GM18870 (cell line): ENCODE data around the gene NLGN1.

Source experiments
- ATAC-seq: cut with Tn5 transposase; IDR thresholded peaks from one replicate; pipeline ENCODE4 v1.9.1; 2021; ENCODE audit warnings: moderate library complexity; ENCODE audit not compliant: unreplicated experiment

Gene NLGN1

DNA sequence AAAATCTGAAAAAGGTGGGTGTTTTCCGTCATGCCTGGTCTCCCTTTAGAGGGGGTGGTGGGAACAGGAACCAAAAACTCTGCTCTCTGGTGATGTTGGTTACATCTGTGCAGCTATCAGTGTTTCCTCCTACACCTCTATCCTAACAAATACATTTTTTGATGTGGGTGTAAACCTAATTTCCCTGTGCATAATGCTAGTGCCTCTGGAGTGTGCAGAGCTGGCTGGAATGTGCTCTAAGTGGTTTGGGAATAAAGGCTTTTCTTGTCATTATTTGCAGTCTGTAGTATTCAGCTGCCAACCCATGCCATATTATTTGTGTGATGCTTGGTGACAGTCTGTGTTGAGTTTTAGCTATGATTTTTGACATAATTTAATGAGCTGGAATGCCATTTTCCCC lies 547.6 kb downstream of the NLGN1 start:
- no peak for ATAC-seq

DNA sequence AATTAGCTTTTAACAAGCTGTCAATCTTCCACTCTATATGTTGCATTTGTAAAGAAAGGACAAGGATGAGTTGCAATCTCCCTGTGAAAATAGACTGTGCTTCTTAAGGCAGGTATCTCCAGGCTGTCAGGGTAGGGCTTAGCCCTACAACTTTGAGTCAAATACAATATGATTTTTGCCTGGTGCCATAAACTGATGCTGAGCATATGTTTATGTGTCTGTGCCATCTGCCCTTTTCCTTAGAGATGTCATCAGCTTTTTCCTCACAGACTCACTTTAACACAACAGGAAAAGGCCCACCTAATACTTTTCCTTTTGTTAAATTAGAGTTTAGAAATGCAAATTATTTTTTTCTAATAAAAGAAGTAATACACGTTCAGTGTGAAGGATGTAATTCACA lies 548.3 kb downstream of the NLGN1 start:
- ATAC-seq = no peak

DNA sequence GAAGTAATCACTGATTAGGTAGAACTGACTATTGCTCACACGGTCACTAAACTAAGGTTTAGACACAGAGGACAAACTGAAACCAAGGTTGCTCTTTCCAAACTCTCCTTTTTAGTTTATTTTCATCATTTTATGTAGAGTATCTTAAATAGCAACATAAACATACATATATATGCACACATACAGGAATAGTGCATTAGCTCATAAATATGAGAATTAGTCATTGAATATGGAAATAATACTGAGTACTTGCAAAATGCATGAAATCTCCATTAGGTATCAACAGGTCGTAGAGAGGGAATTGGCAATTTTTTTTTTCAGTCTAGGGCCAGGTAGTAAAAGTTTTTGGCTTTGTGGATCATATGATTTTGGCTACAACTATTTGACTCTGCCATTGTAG lies 557.1 kb downstream of the NLGN1 start:
- no peak for ATAC-seq

DNA sequence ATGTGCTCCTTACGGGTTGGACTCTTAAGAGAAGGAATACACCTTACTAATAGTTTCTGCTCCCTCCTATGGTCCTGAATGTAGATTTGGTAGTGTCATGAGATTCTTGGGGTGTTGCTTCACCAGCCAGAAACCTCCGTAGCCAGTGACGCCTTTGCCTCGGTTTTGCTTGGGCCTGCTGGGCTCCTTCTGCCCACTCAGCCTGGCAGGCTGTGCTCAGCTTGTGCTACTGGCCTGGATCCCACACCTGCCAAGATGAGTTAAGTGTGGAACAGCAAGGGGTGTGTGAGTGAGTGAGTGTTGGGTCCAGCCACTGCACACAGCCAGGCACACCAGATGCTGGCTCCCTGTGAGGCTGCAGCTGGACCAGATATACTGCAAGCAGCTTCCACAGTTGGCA lies 560.1 kb downstream of the NLGN1 start:
- ATAC-seq = no peak

DNA sequence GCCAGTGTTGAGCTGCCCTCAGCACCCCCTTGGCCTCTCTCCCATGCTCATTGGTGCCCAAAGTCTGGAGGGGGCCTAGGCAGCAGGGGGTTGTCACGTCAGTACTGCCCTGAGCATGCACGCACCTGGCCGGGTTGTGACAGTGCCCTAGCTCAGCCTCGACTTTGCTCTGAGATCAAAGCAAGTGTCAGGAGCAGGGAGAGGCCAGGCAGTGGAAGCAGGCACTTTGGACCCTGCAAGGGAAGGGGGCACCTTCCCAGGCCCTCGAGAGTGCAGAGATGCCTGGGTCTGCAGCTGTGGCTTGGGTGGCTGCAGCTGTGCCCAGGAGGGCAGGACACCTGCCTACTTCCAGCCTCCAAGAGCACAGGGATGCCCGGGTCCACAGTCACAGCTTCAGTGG lies 561.3 kb downstream of the NLGN1 start:
- no peak for ATAC-seq

DNA sequence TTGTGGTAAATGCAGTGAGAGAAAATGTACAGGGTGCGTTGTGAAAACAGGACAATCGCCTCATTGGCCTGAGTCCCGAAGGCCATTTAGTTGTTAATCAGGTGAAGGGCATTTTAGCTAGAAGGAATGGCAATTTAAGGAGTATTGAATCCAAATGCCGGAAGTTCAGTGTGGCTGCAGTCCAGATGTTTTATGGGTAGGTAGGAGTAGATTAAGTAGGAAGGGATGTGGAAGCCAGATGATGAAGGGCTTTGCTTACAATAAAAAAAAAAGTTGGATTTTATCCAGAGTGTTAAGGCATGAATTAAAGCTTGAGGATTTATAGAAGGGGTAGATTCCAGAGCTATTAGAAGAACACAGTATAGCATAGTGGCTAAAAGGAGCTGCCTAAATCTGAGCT lies 572.7 kb downstream of the NLGN1 start:
- ATAC-seq = no peak

DNA sequence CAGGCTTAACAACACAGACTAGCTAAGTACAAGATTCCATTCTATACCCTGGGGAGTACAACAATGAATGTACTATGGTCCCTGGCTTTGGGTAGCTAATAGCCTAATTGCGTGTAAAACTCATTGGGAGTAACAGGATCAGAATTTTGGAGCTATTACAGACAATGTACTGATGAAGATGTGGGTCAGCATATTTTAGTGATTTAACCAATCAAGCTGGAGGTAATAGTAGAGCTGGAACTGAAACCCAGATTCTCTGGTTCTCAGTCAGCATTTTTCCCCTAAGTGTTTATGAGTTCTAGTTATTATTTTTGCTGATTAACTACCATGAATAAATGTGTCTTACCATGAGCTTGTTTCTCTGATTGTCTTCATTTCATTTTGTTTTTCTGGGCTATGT lies 578.7 kb downstream of the NLGN1 start:
- ATAC-seq = peak; percentile 71

DNA sequence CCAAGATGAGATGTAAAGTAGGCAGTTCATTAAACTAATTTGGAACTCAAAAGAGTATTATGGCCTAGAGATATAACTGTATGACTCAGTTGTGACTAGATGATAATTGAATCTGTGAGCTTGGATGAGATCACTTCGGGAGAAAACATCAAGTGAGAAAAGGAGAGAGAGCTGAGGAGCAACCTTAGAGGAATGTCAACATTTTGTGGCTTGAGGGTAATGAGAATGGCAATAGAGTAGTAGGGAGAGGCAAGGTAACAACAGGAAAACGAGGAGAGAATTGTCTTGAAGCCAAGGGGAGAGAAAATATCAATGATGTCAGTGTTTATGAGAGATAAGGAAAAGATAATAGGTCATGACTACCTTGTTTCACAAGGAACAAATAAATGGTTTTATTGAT lies 580.2 kb downstream of the NLGN1 start:
- no peak for ATAC-seq

DNA sequence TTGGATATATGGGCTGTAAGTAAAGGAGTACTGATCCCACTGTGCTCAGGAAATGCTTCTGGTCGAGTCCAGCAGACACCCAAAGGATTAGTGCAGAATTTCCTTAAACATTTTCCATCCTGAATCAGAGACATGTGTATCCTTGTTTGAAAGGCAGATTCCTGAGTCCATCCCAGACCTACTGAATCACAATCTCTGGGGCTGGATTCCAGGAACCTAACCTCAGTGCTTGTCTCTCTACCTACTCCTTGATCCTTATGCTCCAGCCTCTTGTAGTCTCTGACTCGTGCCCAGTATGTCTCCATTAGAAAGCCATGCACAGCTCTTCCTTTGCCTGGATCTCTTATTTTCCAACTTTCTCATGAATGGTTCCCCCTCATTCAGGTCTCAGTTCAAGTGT lies 585.8 kb downstream of the NLGN1 start:
- no peak for ATAC-seq

DNA sequence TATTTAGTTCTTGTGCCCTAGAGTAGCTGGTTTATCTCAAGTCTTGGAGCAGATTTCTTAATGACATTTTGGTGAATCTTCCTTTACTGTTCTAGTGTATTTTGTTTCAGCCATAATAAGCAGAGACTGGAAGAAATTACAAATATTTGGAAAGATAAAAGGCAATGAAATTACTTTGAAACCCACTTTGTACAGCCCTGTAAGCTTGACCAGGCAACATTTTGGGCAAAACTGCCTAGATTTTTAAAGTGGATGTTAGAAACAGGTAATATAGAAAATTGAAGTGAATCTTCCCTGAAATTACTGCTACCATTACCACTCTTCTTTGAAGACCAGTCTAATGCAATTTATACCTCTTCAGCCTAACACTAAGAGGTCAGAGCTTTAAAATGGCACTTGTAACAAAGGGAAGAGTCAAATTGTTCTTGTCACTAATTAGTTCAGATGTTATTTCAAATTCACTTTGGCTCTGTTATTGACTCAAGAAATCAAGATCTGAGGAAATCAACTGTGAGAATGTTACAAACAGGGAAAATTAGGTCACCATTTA lies 589.4 kb downstream of the NLGN1 start:
- no peak for ATAC-seq

DNA sequence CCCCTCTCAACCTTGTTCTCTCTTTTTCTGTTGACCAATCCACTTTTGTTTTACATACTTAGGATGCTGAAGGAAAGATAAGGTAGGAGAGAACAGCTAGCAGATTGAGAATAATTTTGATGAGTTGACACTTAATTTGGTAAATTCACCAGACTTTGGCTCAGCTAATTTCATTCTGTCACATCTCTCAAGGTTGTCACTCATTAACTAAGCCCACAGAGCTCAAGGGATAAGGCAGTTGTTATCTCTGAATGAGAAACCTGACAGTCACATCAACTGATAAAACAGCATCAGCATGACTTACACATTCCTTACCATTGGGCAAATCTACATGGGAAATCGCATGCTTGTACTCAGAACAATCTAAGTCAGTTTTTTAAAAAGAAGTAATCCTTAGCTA lies 591.4 kb downstream of the NLGN1 start:
- ATAC-seq = no peak

DNA sequence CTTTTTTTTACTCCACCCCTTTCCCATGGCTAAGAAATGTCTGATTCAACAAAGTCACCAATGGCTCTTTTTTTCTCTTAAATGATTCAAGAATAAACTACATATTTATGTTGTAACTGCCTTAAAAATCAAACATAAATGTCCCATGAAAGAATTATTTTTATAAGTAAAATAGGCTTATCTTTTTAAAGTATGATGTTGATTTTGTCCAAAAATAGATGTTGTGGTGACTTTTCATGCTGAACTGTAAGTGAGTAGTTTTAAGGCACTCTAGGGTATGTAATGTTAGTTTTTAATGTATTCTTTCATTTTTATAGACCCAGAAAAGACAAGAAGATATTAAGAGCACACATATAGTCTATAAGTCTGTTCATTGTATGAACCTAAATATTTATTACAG lies 594.9 kb downstream of the NLGN1 start:
- no peak for ATAC-seq

DNA sequence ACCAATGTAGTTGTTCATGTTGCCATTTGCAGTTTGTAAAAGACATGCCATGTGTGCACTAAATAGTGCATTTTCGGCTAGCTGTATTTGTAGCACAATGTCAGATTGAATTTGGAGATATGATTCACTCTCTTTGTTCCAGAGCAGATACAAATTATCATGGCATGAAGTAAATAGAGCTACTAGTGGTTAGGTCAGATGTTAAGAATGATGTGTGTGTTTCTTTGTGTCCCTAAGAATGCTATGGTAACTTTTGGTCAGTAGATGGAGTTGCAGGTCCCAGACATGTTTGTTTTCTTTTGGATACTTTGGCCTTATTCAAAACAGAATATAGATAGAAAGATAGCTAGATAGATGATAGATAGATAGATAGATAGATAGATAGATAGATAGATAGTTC lies 595.8 kb downstream of the NLGN1 start:
- no peak for ATAC-seq

DNA sequence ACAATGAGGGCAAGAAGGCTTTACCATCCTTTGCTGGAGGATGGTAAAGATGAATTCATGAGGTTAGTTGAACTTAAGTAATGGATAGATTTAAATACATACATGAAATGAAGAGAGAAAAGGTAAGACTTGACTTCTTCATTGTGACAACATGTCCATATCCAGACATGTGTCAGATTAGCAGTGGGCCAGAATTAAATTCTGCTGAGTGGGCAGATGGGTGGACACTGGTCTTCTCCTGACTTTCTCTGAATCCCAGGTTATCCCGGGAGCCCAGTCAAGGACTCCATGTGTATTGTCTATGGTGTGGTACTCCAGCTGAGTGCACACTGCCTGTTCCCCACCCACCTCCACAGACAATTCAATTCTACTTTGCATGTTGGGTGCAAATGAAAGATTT lies 603.1 kb downstream of the NLGN1 start:
- no peak for ATAC-seq

DNA sequence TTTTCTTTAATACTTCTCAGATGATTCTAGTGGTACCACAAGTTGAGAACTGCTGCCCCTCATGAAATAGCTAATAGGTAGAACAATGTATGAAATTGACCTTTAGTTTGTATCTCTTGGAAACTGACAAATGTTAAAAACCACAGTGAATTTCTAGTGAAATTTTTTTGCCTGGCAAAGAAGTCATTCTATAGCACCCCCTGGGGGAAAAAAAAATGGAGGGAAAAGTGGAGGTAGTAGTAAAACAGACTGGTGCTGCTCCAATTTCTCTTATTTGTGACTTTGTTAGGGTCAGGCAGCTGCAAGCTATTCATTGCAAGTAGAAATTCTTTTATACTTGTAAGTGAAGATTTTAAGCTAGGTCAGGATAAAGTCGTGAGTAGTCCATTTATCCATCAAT lies 605.0 kb downstream of the NLGN1 start:
- no peak for ATAC-seq

DNA sequence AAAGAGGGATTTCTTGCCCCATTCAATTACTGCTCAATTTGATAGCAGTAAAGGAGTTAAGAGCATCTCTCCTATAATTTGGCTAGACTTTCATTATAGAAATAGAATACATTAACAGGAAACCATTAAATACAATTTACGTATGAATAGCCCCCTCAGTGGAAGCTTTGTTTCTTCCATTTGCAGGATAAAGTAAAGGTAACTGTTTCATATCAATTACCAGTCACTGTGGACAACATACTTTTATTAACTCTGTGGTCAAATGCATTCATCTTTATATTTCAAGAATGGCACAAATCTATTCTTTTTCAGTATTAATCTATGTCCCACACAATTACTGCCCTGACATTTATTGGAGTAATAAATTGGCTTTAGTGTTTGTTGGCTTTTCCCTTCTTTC lies 613.4 kb downstream of the NLGN1 start:
- no peak for ATAC-seq

DNA sequence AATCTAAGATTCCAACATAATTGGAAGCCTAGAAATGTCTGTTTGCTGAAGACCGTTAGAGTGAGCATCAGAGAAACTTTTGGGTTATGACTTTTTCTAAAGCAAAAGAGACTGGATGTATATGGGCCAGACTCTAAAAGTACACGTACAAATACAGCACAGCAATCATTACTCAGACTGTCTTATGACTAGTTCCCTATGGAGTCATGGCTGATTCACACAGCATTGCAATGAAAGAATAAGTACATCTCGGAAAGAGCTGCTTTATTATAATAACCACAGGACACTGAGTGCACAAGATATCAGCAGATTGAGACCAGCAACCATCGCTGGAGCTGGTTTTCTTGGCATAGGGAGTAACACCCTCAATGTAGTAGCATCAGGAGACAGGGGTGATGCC lies 618.6 kb downstream of the NLGN1 start:
- no peak for ATAC-seq

DNA sequence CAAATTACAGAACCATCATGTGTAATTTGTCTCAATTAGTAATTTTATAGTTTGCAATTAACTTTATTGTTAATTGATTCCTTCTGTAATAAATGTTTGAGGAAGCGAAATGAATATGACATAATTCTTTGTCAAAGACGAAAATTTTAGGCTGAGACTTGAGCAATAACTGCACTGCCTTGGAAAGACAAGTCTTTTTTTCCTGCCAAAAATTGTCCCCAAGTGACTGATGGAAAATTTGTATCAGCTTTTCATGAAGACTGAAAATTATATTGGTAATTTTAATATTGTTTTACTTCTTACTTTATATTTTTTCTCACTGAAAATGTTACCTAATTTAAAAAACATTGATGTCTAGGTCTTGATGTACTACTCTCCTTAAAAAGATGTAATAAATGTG lies 622.6 kb downstream of the NLGN1 start:
- ATAC-seq = no peak

DNA sequence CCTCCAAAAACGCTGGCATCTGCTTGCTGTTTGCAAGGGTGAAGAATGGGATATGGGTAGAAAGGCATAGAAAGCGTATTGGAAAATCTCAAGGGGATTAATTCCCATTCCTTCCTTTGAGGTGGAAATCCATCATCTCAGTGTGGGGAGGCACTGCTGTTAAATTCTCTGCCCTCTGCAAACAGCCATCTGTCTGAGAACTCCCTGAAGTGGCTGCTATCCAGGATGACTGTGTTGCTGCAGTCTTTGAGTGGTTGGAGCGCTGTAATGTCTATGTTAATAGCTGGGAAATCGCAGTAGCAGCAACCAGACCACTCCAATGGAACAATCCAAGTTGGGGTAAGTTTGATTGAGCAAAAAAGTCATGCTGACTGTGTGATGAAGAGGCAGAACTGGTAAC lies 625.9 kb downstream of the NLGN1 start:
- ATAC-seq = no peak

DNA sequence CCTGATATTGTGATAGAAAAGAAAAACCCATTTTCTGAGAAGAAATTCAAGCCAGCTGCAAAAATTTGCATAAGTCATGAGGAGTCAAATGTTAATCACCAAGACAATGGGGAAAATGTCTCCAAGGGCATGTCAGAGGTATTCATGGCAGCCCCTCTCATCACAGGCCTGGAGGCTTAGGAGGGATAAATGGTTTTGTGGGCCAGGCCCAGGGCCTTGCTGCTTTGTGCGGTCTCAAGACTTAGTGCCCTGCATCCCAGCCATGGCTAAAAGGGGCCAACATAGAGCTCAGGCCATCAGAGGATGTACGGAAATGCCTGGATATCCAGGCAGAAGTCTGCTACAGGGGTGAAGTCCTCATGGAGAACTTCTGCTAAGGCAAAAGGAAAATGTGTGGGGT lies 631.1 kb downstream of the NLGN1 start:
- no peak for ATAC-seq

DNA sequence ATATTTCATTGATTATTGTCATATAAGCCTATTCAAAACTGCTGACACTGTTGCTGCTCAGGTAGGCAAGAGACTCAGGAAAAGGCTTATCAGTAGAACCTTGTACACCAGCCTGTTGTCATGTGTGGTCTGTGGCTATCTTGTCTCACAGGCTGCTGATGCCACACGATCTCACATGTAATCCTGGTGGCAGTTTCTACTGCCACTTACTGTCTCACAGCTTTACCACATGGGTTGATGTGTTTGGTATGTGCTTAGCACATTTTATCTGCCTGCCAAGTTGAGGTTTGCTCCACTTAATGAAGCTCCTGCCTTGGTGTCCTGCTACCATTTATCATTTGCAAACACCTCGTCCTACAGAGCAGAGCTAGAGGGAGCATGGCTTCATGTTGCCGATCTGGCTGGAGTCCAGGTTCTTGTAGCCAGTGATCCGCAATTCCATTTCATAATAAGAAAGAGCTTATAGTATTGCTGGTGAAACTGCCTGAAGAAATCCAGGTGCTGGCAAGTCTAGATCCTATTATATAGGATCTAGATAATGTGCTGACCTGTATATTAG lies 637.9 kb downstream of the NLGN1 start:
- ATAC-seq = no peak

DNA sequence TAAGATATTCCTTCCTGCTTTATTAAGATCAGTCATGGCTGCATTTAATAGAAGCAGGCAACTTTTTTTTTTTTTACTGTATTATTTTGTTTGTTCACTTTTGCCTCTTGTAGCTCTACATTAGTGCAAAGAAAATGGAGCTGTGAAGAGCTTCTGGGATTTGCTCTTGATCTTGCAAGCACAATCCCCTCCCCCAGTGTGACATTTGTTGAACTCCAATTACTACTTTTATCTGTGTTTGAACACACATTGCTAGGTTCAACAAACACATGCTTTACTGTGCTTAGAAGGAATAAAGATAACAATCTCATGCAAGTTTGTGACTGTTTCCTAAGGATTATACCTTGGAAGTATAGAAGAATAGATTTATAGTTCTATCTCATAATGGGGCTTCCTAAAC lies 648.8 kb downstream of the NLGN1 start:
- ATAC-seq = no peak

DNA sequence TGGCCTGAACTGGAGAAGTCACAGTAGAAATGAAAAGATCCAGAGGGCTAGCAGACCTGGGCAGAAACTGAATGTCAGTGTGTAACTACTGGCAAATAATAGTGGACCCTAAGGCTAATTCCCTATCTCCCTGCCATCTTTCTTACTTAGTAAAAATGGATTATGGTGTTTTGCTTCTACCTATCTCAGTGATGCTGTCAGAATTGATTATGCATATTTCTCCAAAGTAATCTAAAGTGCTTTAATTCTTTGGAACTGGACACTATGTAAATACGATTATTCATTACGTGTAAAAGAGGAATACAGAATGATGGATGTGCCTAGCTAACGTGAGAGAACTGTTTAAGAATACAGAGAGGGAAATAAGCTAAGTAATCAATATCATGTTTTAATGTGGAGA lies 651.9 kb downstream of the NLGN1 start:
- no peak for ATAC-seq

DNA sequence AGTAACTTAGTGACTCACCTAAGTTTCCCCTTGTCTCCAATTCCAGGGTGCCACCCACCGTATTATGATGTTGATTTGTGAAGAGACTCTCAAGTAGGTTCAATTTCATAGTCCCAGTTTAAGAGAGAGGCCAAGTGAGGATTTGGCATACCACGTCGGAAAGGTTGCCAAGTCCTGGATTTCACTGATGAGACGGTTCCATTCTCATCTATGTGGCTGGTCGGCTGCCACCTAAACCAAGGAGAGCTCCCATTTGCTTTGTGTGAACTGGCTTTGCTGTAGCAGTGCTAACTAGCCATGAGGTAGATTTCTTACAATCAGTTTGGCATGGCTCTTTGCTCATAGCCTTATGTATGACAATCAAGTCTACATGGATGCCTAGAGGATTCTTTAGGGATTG lies 653.6 kb downstream of the NLGN1 start:
- no peak for ATAC-seq
